ENCODE data around the gene TMEM204. TPM values are rescaled to one million over a fixed set of nuclear protein-coding genes. Genes with fewer than 3 reads are reported as not detected.

TMEM204 gene
- total RNA-seq, 6 donors from 2014 or later, result 31.4 to 112 (median 48.4) TPM

DNA sequence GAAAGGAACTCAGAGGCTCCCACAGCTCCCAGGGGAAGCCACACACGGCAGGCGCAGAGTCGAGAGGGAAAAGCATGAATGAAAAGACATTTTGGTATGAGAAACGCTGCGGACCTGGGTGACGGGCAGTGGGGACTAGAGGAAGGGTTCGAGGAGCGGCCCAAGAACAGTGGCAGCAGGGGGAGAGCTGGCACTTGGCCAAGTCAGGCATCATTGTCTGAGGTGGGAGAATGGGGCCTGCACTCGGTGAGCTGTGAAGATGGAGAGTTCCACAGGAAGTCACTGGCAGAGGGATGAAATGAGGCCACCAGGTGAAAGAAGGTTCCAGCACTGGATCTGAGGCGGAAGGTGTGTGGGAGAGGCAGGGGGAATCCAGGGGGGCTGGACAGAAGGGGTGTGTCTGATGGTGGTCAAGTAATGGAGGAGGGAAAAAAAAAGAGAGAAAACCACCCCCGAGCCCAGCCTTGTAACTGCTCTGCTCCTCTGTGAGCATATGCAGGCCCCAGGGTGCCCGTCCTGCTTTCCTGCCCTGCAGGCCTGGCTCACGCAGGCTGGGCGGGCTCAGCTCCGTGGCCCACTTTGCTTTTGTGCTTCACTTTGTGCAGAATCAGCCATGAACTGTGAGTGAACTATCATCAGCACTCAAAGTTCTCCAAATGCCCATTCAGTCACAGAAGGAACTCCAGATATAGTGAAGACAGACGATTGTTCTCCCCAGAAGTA lies 31.8 kb downstream of the TMEM204 start:
- no peak for TF ChIP-seq EP300 (IDR thresholded peaks at IDR 0.05)
- peak in 1 of 2 donors; percentile 43 for DNase-seq
- H3K36me3 ChIP-seq, result peaks cover 0 to 40% (median 23%) of the 10 kb centered on the region in 4 donors
- no peak for ATAC-seq (ENCODE audit: low FRiP score in 2 of 2)
- no peaks in the 10 kb centered on the region for H3K27me3 ChIP-seq
- no peak overlapping the region for H3K4me3 ChIP-seq
- no peaks in the 10 kb centered on the region for H3K9me3 ChIP-seq
- peaks cover 0 to 7% (median 4%) of the 10 kb centered on the region in 4 donors for H3K4me1 ChIP-seq
- 87 to 89% methylated on average over 16 of the region's 16 CpGs for WGBS, 2 donors
- H3K27ac ChIP-seq, result no peak overlapping the region

DNA sequence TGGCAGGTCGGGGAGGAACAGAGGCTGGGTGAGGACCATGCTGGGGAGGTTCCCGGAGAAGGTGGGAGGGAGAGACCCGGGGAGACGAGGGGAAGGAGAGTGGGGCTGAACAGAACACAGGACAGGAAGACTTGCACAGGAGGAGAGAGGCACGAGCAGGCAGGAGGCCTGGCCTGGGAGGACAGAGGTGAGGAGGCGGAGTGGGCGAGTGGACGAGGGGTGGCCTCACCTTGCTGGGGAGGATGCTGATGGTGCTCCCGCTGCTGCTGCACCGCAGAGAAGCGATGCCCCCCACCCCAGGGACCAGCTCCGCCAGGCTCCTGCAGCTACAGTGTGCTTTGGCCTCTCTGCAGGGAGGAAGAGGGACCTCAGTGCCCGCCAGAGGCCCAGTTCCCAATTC lies 34.5 kb downstream of the TMEM204 start:
- no peak for DNase-seq
- no peak for ATAC-seq (ENCODE audit: low FRiP score in 2 of 2)
- H3K27me3 ChIP-seq, result no peaks in the 10 kb centered on the region
- H3K27ac ChIP-seq, result no peak overlapping the region
- H3K4me3 ChIP-seq, result no peak overlapping the region
- no peak for TF ChIP-seq EP300 (IDR thresholded peaks at IDR 0.05)
- no peak for TF ChIP-seq POLR2AphosphoS5 (IDR thresholded peaks at IDR 0.05)
- TF ChIP-seq, protein P1, sequence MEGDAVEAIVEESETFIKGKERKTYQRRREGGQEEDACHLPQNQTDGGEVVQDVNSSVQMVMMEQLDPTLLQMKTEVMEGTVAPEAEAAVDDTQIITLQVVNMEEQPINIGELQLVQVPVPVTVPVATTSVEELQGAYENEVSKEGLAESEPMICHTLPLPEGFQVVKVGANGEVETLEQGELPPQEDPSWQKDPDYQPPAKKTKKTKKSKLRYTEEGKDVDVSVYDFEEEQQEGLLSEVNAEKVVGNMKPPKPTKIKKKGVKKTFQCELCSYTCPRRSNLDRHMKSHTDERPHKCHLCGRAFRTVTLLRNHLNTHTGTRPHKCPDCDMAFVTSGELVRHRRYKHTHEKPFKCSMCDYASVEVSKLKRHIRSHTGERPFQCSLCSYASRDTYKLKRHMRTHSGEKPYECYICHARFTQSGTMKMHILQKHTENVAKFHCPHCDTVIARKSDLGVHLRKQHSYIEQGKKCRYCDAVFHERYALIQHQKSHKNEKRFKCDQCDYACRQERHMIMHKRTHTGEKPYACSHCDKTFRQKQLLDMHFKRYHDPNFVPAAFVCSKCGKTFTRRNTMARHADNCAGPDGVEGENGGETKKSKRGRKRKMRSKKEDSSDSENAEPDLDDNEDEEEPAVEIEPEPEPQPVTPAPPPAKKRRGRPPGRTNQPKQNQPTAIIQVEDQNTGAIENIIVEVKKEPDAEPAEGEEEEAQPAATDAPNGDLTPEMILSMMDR (IDR thresholded peaks at IDR 0.05), result no peak
- TF ChIP-seq POLR2A (IDR thresholded peaks at IDR 0.05), result no peak
- 93 to 96% methylated on average over 9 to 12 of the region's 13 CpGs for WGBS, 2 donors
- peaks cover 0 to 26% (median 16%) of the 10 kb centered on the region in 4 donors for H3K36me3 ChIP-seq
- no peaks in the 10 kb centered on the region for H3K9me3 ChIP-seq
- no peaks in the 10 kb centered on the region for H3K4me1 ChIP-seq

DNA sequence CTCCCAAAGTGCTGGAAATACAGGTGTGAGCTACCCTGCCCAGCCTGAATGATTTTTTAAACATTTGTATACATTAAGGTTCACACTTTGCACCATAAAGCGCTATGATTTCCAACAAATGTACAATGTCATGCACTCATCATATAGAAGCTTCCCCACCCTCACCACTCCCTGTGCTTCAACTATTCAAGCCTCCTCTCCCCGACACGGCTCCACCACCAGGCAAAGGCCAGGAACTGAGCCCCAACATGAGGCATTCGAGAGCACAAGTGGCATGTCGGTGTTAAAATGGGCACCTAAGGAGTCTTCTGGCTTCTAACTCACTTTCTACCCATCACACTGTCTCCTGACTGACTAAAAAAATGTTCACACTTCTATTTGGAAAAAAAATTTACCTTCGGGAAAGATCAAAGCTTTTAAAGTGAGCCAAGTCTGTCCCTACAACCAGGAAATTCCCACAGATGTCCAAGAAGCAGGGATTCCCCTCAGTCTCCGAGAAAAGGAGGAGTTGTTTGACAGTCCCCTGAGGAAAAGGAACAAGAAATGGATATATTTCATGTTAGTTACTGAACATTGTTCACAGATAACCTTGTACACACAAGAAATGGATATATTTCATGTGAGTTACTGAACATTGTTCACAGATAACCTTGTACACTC lies 37.7 kb downstream of the TMEM204 start:
- WGBS, 2 donors, result 72 to 81% methylated on average over 7 of the region's 7 CpGs
- ATAC-seq (ENCODE audit: low FRiP score in 2 of 2) (no peak), DNase-seq (no peak)

DNA sequence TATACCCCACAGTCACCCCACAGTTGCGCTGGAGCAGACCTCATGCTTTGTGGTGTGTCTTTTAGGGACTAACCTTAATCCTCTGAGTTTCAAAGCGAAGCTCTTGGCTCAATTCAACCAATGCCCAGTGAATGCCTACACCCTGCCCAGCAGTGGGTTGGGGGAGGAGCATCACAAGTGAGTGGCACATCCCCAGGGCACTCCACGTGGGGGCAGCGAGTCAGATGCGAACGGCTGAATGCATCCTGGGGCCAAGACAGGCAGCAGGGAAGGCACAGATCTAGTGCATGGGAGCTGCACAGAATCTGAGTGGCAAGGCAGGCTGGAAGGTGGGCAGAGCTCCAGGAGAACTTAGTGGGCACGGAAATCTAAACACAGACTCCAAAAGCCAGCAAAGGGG lies 39.2 kb downstream of the TMEM204 start:
- Histone ChIP-seq H3K9me3 (no peaks in the 10 kb centered on the region), H3K27ac (no peak overlapping the region), H3K36me3 (peaks cover 0 to 26% (median 13%) of the 10 kb centered on the region in 4 donors), H3K27me3 (no peaks in the 10 kb centered on the region), H3K4me1 (no peaks in the 10 kb centered on the region), H3K4me3 (no peak overlapping the region)
- TF ChIP-seq POLR2AphosphoS5 (IDR thresholded peaks at IDR 0.05), result no peak
- TF ChIP-seq EP300 (IDR thresholded peaks at IDR 0.05), result no peak
- TF ChIP-seq POLR2A (IDR thresholded peaks at IDR 0.05), result no peak
- TF ChIP-seq, protein P1 (IDR thresholded peaks at IDR 0.05), result no peak
- no peak for ATAC-seq (ENCODE audit: low FRiP score in 2 of 2)
- DNase-seq, result no peak
- WGBS, 2 donors, result 83 to 95% methylated on average over 7 of the region's 7 CpGs

More for the DNA sequence above, 37.7 kb downstream of the TMEM204 start:
- Histone ChIP-seq H3K4me1 (no peaks in the 10 kb centered on the region), H3K36me3 (peaks cover 0 to 22% (median 10%) of the 10 kb centered on the region in 4 donors), H3K27me3 (no peaks in the 10 kb centered on the region), H3K27ac (no peak overlapping the region), H3K4me3 (no peak overlapping the region), H3K9me3 (no peaks in the 10 kb centered on the region)
- TF ChIP-seq POLR2AphosphoS5 (IDR thresholded peaks at IDR 0.05), result no peak
- no peak for TF ChIP-seq EP300 (IDR thresholded peaks at IDR 0.05)
- TF ChIP-seq, protein P1 (IDR thresholded peaks at IDR 0.05), result no peak
- no peak for TF ChIP-seq POLR2A (IDR thresholded peaks at IDR 0.05)

DNA sequence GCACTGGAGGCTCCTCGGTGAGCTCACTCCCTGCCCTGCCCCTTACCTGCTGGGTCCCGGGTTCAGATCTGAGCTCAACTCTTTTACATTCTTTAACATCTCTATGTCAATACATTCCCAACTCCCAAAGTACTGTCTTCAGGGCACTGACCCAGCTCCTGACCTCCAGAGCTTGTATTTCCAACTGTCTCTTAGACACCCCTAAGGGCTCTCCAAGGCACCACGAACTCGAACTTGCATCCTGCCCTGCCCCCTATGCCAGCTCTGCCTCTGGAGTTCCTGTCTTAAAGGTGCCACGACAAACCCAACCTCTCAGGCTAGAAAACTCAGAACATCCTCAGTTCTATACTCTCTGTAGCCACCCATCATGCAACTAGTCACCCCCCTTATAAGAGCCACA lies 39.8 kb downstream of the TMEM204 start:
- no peaks in the 10 kb centered on the region for H3K9me3 ChIP-seq
- TF ChIP-seq POLR2AphosphoS5 (IDR thresholded peaks at IDR 0.05), result no peak
- no peak for TF ChIP-seq EP300 (IDR thresholded peaks at IDR 0.05)
- no peak for TF ChIP-seq POLR2A (IDR thresholded peaks at IDR 0.05)
- DNase-seq, result no peak
- 73 to 91% methylated on average over 5 of the region's 5 CpGs for WGBS, 2 donors
- no peaks in the 10 kb centered on the region for H3K27me3 ChIP-seq
- H3K4me1 ChIP-seq, result no peaks in the 10 kb centered on the region
- H3K36me3 ChIP-seq, result peaks cover 0 to 21% (median 11%) of the 10 kb centered on the region in 4 donors
- no peak for ATAC-seq (ENCODE audit: low FRiP score in 2 of 2)
- no peak overlapping the region for H3K27ac ChIP-seq
- H3K4me3 ChIP-seq, result no peak overlapping the region
